H9 (cell line): ENCODE data around the gene PRKCA. TPM values are rescaled to one million over a fixed set of nuclear protein-coding genes. Genes with fewer than 3 reads are reported as not detected.

Experiments used
- DNase-seq: peaks from one replicate; pipeline ENCODE4 v3.0.0-alpha.2; 2017
- H2AFZ ChIP-seq: one replicate; pipeline ENCODE4 v1.6.1; 2013; ENCODE audit warnings: mild to moderate bottlenecking, low read length, control low read depth, moderate library complexity
- H2AK5ac ChIP-seq: 2 replicates; pipeline ENCODE4 v1.6.1; 2013; ENCODE audit warnings: low read length, control low read depth, mixed read lengths; ENCODE audit not compliant: insufficient read length
- H2BK120ac ChIP-seq: one replicate; pipeline ENCODE4 v1.6.1; 2013; ENCODE audit warnings: low read depth, mild to moderate bottlenecking, low read length, control low read depth, inconsistent platforms; ENCODE audit not compliant: poor library complexity, severe bottlenecking
- H2BK12ac ChIP-seq: 2 replicates; pipeline ENCODE4 v1.6.1; 2013; ENCODE audit warnings: low read length, control low read depth, mixed read lengths, low read depth; ENCODE audit not compliant: insufficient read length
- H2BK15ac ChIP-seq: 2 replicates; pipeline ENCODE4 v1.6.1; 2013; ENCODE audit warnings: low read depth, low read length, control low read depth
- H2BK20ac ChIP-seq: one replicate; pipeline ENCODE4 v1.6.1; 2013; ENCODE audit warnings: low read depth, mild to moderate bottlenecking, low read length, control low read depth, inconsistent platforms; ENCODE audit not compliant: poor library complexity, severe bottlenecking
- H2BK5ac ChIP-seq: 2 replicates; pipeline ENCODE4 v1.6.1; 2013; ENCODE audit warnings: low read length, control low read depth, mixed read lengths; ENCODE audit not compliant: insufficient read length
- H3K14ac ChIP-seq: 2 replicates; pipeline ENCODE4 v1.6.1; 2013; ENCODE audit warnings: low read length, control low read depth; ENCODE audit not compliant: insufficient read depth
- H3K18ac ChIP-seq: 2 replicates; pipeline ENCODE4 v1.6.1; 2013; ENCODE audit warnings: low read depth, mild to moderate bottlenecking, mixed read lengths, low read length, control low read depth; ENCODE audit not compliant: insufficient read length
- H3K23ac ChIP-seq: 2 replicates; pipeline ENCODE4 v1.6.1; 2013; ENCODE audit warnings: low read length, control low read depth, mixed read lengths, low read depth; ENCODE audit not compliant: insufficient read length
- H3K23me2 ChIP-seq: 2 replicates; pipeline ENCODE4 v1.6.1; 2013; ENCODE audit warnings: low read depth, mild to moderate bottlenecking, mixed read lengths, low read length, control low read depth; ENCODE audit not compliant: insufficient read length, poor library complexity, severe bottlenecking
- H3K27ac ChIP-seq: 2 replicates; pipeline ENCODE4 v1.5.1; 2013; ENCODE audit warnings: low read length, control low read depth, mixed read lengths, low read depth; ENCODE audit not compliant: insufficient read length
- H3K27me3 ChIP-seq: 2 replicates; pipeline ENCODE4 v1.6.1; 2013; ENCODE audit warnings: low read length, control low read depth, inconsistent platforms; ENCODE audit not compliant: insufficient read depth
- H3K4ac ChIP-seq: 2 replicates; pipeline ENCODE4 v1.6.1; 2013; ENCODE audit warnings: low read depth, mild to moderate bottlenecking, control low read depth, inconsistent platforms, low read length, moderate library complexity
- H3K4me1 ChIP-seq: 2 replicates; pipeline ENCODE4 v1.6.1; 2013; ENCODE audit warnings: low read length, control low read depth, inconsistent platforms; ENCODE audit not compliant: insufficient read depth
- H3K4me2 ChIP-seq: 2 replicates; pipeline ENCODE4 v1.6.1; 2013; ENCODE audit warnings: low read length, control low read depth, mixed read lengths; ENCODE audit not compliant: insufficient read length, insufficient read depth
- H3K56ac ChIP-seq: 2 replicates; pipeline ENCODE4 v1.6.1; 2013; ENCODE audit warnings: low read depth, mild to moderate bottlenecking, mixed read lengths, low read length, control low read depth; ENCODE audit not compliant: insufficient read length
- H3K79me1 ChIP-seq: 2 replicates; pipeline ENCODE4 v1.6.1; 2013; ENCODE audit warnings: low read depth, mild to moderate bottlenecking, moderate library complexity, low read length, control low read depth, inconsistent platforms; ENCODE audit not compliant: insufficient read depth, poor library complexity, severe bottlenecking
- H3K79me2 ChIP-seq: 2 replicates; pipeline ENCODE4 v1.6.1; 2013; ENCODE audit warnings: low read length, control low read depth, inconsistent platforms; ENCODE audit not compliant: insufficient read depth
- H3K9ac ChIP-seq: 2 replicates; pipeline ENCODE4 v1.6.1; 2013; ENCODE audit warnings: low read length, control low read depth, mixed read lengths; ENCODE audit not compliant: insufficient read length; ENCODE audit errors: extremely low read depth
- H3K9me3 ChIP-seq: one replicate; pipeline ENCODE4 v1.6.1; 2013; ENCODE audit warnings: low read depth, low read length, inconsistent platforms; ENCODE audit not compliant: control insufficient read depth
- H3T11ph ChIP-seq: one replicate; pipeline ENCODE4 v1.6.1; 2013; ENCODE audit warnings: mild to moderate bottlenecking, low read length, control low read depth, inconsistent platforms
- H4K20me1 ChIP-seq: one replicate; pipeline ENCODE4 v1.6.1; 2013; ENCODE audit not compliant: control insufficient read depth, insufficient read length, insufficient read depth
- H4K5ac ChIP-seq: 2 replicates; pipeline ENCODE4 v1.6.1; 2013; ENCODE audit warnings: low read depth, mild to moderate bottlenecking, mixed read lengths, low read length, control low read depth; ENCODE audit not compliant: insufficient read length
- H4K8ac ChIP-seq: replicated peaks from 2 replicates; pipeline ENCODE4 v1.6.1; 2013; ENCODE audit warnings: low read length, control low read depth, mixed read lengths, low read depth; ENCODE audit not compliant: insufficient read length
- H4K91ac ChIP-seq: 2 replicates; pipeline ENCODE4 v1.6.1; 2013; ENCODE audit warnings: low read depth, mild to moderate bottlenecking, moderate library complexity, mixed read lengths, low read length, control low read depth; ENCODE audit not compliant: insufficient read length
- H3K27ac Mint-ChIP-seq, 3 experiments: 2 replicates in 2 of 3; 3 replicates in 1 of 3; pipeline ENCODE4 v1.8.0; 2020 to 2021; ENCODE audit warnings: mixed read lengths in 3 of 3, mild to moderate bottlenecking in 1 of 3, moderate library complexity in 1 of 3
- H3K27me3 Mint-ChIP-seq: 2 replicates; pipeline ENCODE4 v1.8.0; 2021; ENCODE audit warnings: low read depth, mild to moderate bottlenecking, moderate library complexity, mixed read lengths
- H3K36me3 Mint-ChIP-seq, 3 experiments: 2 replicates in 2 of 3; 3 replicates in 1 of 3; pipeline ENCODE4 v1.8.0; 2020 to 2021; ENCODE audit warnings: low read depth in 3 of 3, mixed read lengths in 3 of 3; ENCODE audit not compliant: insufficient read depth in 1 of 3
- H3K4me1 Mint-ChIP-seq, 2 experiments: 2 replicates each; pipeline ENCODE4 v1.8.0; 2020; ENCODE audit warnings: mixed read lengths in 2 of 2
- H3K4me3 Mint-ChIP-seq, 2 experiments: 2 replicates in 1 of 2; 3 replicates in 1 of 2; pipeline ENCODE4 v1.8.0; 2020 to 2021; ENCODE audit warnings: mild to moderate bottlenecking in 2 of 2, mixed read lengths in 2 of 2, moderate library complexity in 1 of 2
- H3K9me3 Mint-ChIP-seq, 2 experiments: 2 replicates in 1 of 2; 3 replicates in 1 of 2; pipeline ENCODE4 v1.8.0; 2020; ENCODE audit warnings: mild to moderate bottlenecking in 2 of 2, mixed read lengths in 2 of 2, moderate library complexity in 1 of 2
- WGBS: extraction: QIAGEN DNeasy Blood & Tissue Kit; methylation state at CpG from one replicate; pipeline ENCODE4 v1.1.7; 2013; ENCODE audit warnings: missing lambda C conversion rate, low lambda C conversion rate, mixed read lengths; ENCODE audit not compliant: insufficient read length; ENCODE audit errors: extremely low coverage; 5-methylcytosine and 5-hydroxymethylcytosine counted together
- total RNA-seq: library from RNA; stranded (reverse); gene quantifications from 2 replicates; pipeline ENCODE4 v1.2.1, GENCODE V29; 2021
- TF ChIP-seq, protein P1 (sequence below): fragments of 200-600 bp; sonication (generic); conservative IDR thresholded peaks from 3 replicates; pipeline ENCODE4 v1.8.0; 2021; ENCODE audit warnings: antibody characterized with exemption, mild to moderate bottlenecking

PRKCA gene
- total RNA-seq, 1 experiment from 2014 or later: 10.5 TPM

DNA sequence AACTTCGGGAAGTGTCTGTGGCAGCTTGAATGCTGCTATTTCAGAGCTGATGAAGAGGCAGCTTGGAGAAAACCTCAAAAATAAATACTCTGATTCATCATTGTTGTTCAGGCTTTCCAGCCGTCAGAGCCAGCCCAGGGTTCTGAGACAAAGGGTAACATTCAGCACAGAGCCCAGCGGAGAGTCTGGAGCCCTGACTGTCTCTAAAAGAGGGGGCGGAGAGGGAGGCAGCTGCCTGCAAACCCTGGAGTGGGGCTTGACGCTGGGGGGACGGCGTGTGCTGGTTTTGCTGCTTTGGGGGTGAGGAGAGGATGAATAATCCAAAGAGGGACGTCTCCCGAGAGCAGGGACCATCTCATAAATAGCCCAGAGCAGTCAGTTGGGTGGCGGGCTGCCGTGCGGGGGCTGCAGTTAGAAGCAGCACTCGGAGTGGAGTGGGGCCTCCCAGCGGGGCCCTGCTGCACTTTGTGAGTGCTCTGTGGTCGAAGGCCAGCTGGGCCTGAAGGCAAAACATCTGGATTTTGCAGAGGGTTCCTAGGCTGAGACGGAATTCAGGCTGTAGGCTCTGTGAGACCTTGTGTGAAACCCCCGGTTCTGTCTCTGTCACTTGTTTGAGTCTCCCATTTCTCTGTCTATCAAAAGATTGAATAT lies 237.8 kb downstream of the PRKCA start:
- H3K4me3 Mint-ChIP-seq: peak overlapping the region in 1 of 2 experiments; percentile 61; a peak in 2 of 5 replicates
- no peak overlapping the region for H2AFZ ChIP-seq
- no peaks in the 10 kb centered on the region; the same call in 1 of the 2 replicates for H3K79me2 ChIP-seq

More for the DNA sequence above, 237.8 kb downstream of the PRKCA start:
- H3K9me3 ChIP-seq: no peaks in the 10 kb centered on the region
- no peak overlapping the region for H3K14ac ChIP-seq
- H3K4me2 ChIP-seq: no peak overlapping the region
- no peak overlapping the region for H4K5ac ChIP-seq
- H3K27me3 ChIP-seq: no peaks in the 10 kb centered on the region
- H3K27ac ChIP-seq: no peak overlapping the region
- no peak overlapping the region for H3K18ac ChIP-seq
- peaks cover under 1 to 2% of the 10 kb centered on the region in 2 experiments; a peak in 3 of 5 replicates for H3K9me3 Mint-ChIP-seq
- no peak overlapping the region for H3K56ac ChIP-seq
- no peak overlapping the region for H3K23ac ChIP-seq
- no peak overlapping the region for H2BK120ac ChIP-seq
- H4K91ac ChIP-seq: no peak overlapping the region
- no peaks in the 10 kb centered on the region for H3K23me2 ChIP-seq
- H2BK20ac ChIP-seq: no peak overlapping the region
- no peaks in the 10 kb centered on the region for H4K20me1 ChIP-seq
- H3K36me3 Mint-ChIP-seq: peaks cover 0 to 1% (median under 1%) of the 10 kb centered on the region in 3 experiments; a peak in 3 of 7 replicates
- H2BK5ac ChIP-seq: no peak overlapping the region
- no peak overlapping the region for H3T11ph ChIP-seq
- peaks cover 30 to 43% of the 10 kb centered on the region in 2 experiments for H3K4me1 Mint-ChIP-seq
- peak; percentile 61 for DNase-seq
- no peak overlapping the region for H2BK15ac ChIP-seq
- no peak overlapping the region for H2BK12ac ChIP-seq
- WGBS: no CpG with 5 or more reads among the region's 17 CpGs
- no peak overlapping the region for H2AK5ac ChIP-seq
- H3K4me1 ChIP-seq: no peaks in the 10 kb centered on the region; the same call in 1 of the 2 replicates
- H3K27ac Mint-ChIP-seq: peak overlapping the region; percentile 53 to 95 (median 74); a peak in 4 of 7 replicates
- H3K27me3 Mint-ChIP-seq: no peaks in the 10 kb centered on the region; the same call in 1 of the 2 replicates
- H4K8ac ChIP-seq: no peak overlapping the region
- TF ChIP-seq, protein P1, sequence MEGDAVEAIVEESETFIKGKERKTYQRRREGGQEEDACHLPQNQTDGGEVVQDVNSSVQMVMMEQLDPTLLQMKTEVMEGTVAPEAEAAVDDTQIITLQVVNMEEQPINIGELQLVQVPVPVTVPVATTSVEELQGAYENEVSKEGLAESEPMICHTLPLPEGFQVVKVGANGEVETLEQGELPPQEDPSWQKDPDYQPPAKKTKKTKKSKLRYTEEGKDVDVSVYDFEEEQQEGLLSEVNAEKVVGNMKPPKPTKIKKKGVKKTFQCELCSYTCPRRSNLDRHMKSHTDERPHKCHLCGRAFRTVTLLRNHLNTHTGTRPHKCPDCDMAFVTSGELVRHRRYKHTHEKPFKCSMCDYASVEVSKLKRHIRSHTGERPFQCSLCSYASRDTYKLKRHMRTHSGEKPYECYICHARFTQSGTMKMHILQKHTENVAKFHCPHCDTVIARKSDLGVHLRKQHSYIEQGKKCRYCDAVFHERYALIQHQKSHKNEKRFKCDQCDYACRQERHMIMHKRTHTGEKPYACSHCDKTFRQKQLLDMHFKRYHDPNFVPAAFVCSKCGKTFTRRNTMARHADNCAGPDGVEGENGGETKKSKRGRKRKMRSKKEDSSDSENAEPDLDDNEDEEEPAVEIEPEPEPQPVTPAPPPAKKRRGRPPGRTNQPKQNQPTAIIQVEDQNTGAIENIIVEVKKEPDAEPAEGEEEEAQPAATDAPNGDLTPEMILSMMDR: no peak
- no peaks in the 10 kb centered on the region for H3K79me1 ChIP-seq
- H3K4ac ChIP-seq: no peak overlapping the region
- no peak overlapping the region for H3K9ac ChIP-seq
